K562 (cell line): ENCODE data around the gene AGK.

Experiments used
- CHCHD3 ChIP-seq: fragments of 250-450 bp; sonication (Bioruptor Pico); IDR thresholded peaks from 2 replicates; pipeline ENCODE4 v2.1.2; 2022; ENCODE audit warnings: mild to moderate bottlenecking
- CHD2 ChIP-seq: IDR thresholded peaks from 2 replicates; pipeline ENCODE4 v1.6.1; 2011; ENCODE audit warnings: low read depth, low read length
- ELF4 ChIP-seq: fragments of 450-650 bp; formaldehyde crosslinking; IDR thresholded peaks from 2 replicates; pipeline ENCODE4 v1.4.0; 2022; ENCODE audit warnings: missing genetic modification characterization
- MED1 ChIP-seq: sonication (generic); formaldehyde crosslinking; IDR thresholded peaks from 2 replicates; pipeline ENCODE4 v1.8.1; 2023; ENCODE audit warnings: missing genetic modification reagents, borderline replicate concordance
- MYC ChIP-seq, 2 experiments: fragments of 250-450 bp in 1 of 2; sonication (Bioruptor Pico) in 1 of 2; IDR thresholded peaks; 2 replicates each; pipeline versions ENCODE4 v1.5.1 to v1.6.1; 2012 to 2021; ENCODE audit warnings: low read depth in 2 of 2, borderline replicate concordance in 1 of 2, improper control_type of control experiment in 1 of 2, low read length in 1 of 2, mild to moderate bottlenecking in 1 of 2, moderate library complexity in 1 of 2
- POLR2A ChIP-seq: fragments of 450-650 bp; conservative IDR thresholded peaks from 2 replicates; pipeline ENCODE4 v1.6.1; 2016
- POLR2AphosphoS5 ChIP-seq: IDR thresholded peaks from 2 replicates; pipeline ENCODE4 v1.6.1; 2011; ENCODE audit warnings: mild to moderate bottlenecking, low read depth, low read length, moderate library complexity; ENCODE audit not compliant: control insufficient read depth, insufficient read depth
- TOE1 ChIP-seq, 2 experiments: fragments of 450-650 bp in 1 of 2; sonication (generic) in 1 of 2; formaldehyde crosslinking in 1 of 2; IDR thresholded peaks; 2 replicates each; pipeline versions ENCODE4 v1.7.1 to v1.8.0; 2016 to 2022; ENCODE audit warnings: borderline replicate concordance in 2 of 2, mild to moderate bottlenecking in 2 of 2, antibody characterized with exemption in 1 of 2, inconsistent platforms in 1 of 2, low read depth in 1 of 2, missing genetic modification reagents in 1 of 2, moderate library complexity in 1 of 2

DNA sequence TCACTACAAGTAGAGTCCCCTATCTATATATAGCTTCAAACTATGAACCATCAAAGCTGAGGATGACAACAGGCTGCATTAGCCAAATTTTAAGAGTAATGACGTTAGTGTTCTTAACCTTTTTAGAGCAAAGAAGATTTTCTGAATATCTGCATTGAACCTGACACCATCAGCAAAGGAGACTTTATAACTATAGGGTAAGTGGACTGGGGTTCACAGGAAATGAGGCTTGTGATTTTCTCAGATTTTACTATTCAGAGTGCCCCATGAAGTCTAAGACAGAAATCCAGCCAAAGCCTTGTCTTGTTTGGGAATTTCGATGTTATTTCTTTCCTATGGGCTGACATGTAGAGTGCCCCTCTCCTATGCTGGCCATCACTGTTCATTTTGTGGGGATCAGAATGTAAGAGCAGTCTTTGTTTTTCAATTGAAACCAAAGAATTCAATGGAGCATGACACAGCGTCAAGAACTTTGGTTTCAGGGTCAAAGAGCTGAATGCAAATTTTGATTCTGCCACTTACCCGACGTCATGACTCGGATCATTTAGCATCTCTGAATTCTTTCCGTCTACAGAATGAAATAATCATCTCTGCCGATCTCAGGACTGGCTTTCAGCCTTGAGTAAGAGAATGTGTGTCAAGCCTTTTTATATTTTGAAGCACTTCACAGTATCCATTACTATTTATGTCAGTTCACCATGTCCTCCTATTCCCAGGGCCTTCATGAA is 98.1 kb downstream of the AGK start:
- no peak for TF ChIP-seq MYC (IDR thresholded peaks at IDR 0.05; ENCODE audit: low read depth, low read length)
- TF ChIP-seq MYC (CRISPR knock-in tag; IDR thresholded peaks at IDR 0.05; ENCODE audit: borderline replicate concordance, low read depth): no peak
- TF ChIP-seq POLR2A: no peak
- no peak for TF ChIP-seq TOE1 (IDR thresholded peaks at IDR 0.05; ENCODE audit: borderline replicate concordance)
- TF ChIP-seq TOE1 (CRISPR knock-in tag; IDR thresholded peaks at IDR 0.05; ENCODE audit: borderline replicate concordance, low read depth): no peak
- TF ChIP-seq MED1 (CRISPR knock-in tag): no peak
- TF ChIP-seq CHD2: no peak
- TF ChIP-seq CHCHD3 (CRISPR knock-in tag): no peak
- TF ChIP-seq ELF4 (CRISPR knock-in tag): no peak
- TF ChIP-seq POLR2AphosphoS5: no peak
